GM18867 (cell line): ENCODE measurements around the gene ABHD12.
"Not testable (repeated sequence)": the region's sequence is repeated elsewhere in the genome, so short reads cannot be mapped to it uniquely, and the experiment has no call there.

ENCODE experiments used
- ATAC-seq: cut with Tn5 transposase; IDR thresholded peaks from one replicate; pipeline ENCODE4 v1.9.1; 2021; ENCODE audit warnings: mild to moderate bottlenecking, moderate library complexity; ENCODE audit not compliant: unreplicated experiment

ABHD12 gene

GRCh38 chr20:25324412-25324811 lies 66.2 kb downstream of the ABHD12 start:
- no peak for ATAC-seq

DNA sequence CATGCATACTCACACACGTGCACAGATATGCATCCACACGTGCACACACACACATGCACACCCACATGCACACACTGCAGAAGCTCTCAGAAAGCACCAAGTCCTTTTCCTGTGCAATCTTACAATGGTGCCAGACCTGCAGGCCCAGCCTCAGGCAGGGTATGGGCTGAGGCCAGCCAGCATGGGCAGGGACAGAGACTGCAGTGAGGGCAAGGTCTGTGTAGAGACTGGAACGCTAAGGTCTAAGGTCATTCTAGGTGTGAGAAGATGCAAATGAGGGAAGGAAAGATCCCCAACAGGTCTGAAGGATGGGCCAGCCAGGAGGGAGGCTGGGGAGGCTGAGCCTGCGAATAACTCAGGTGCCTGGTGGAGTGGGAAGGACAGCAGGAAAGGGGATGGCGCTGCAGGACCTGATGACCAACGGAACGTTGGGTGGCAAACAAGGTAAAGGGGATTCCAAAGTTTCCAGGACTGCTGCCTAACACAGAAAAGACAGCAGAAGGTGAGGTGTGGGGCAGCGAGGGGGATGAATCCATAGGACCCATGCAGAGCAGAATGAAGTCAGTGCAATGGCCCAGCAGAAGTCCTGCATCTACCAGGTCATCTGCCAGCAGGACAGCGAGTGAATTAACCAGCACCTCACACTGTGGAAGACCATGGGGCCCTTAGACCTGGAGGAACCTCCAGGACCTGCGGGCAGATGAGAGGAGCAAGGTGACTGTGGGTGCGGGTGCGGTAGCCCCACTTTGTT lies 67.0 kb downstream of the ABHD12 start:
- no peak for ATAC-seq

GRCh38 chr20:25321991-25322390 lies 68.6 kb downstream of the ABHD12 start:
- no peak for ATAC-seq

- ATAC-seq, result no peak
Measured at GRCh38 chr20:25321262-25321831, 69.3 kb downstream of the ABHD12 start.

GRCh38 chr20:25320035-25320800 lies 70.4 kb downstream of the ABHD12 start:
- no peak for ATAC-seq

- no peak for ATAC-seq
Measured at GRCh38 chr20:25319241-25320034, 71.2 kb downstream of the ABHD12 start.

DNA sequence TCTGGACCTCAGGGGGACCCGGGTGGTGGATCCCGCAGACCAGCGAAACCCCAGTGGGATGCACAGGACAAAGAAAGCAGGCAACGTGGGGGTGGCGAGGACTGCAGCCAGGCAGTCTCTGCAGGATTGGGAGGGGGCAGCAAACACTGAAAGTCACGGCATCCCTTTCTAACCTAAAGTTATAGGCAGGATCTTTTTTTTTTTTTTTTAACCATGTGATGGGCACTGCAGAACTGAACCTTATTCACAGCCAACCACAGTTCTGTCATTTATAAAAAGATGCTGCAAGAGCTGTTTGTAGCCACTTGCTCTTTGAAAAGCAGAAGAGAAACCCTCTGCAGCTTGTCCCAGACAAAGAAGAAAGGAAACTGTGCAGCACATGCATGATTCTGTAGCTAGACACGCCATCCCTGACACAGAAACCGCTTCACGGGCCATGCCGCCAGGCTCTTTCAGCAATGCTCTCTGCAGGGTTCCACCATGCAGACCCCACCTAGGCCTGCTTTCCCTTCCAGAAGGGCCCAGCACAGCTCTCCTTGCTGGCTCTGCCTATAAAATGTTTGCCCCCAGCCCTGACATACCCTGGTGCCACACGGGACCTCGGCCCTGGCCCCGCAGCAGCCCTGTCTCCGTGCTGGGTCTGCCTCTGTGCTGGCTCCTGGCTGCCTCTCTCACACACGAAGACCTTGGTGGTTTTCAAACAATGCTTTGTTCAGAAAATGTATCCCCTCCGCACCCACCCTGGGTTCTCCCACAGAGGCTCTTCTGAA lies 72.0 kb downstream of the ABHD12 start:
- ATAC-seq, result peak; percentile 94

GRCh38 chr20:25317351-25318075 lies 73.1 kb downstream of the ABHD12 start:
- ATAC-seq, result no peak

GRCh38 chr20:25316506-25317190 lies 74.0 kb downstream of the ABHD12 start:
- no peak for ATAC-seq

DNA sequence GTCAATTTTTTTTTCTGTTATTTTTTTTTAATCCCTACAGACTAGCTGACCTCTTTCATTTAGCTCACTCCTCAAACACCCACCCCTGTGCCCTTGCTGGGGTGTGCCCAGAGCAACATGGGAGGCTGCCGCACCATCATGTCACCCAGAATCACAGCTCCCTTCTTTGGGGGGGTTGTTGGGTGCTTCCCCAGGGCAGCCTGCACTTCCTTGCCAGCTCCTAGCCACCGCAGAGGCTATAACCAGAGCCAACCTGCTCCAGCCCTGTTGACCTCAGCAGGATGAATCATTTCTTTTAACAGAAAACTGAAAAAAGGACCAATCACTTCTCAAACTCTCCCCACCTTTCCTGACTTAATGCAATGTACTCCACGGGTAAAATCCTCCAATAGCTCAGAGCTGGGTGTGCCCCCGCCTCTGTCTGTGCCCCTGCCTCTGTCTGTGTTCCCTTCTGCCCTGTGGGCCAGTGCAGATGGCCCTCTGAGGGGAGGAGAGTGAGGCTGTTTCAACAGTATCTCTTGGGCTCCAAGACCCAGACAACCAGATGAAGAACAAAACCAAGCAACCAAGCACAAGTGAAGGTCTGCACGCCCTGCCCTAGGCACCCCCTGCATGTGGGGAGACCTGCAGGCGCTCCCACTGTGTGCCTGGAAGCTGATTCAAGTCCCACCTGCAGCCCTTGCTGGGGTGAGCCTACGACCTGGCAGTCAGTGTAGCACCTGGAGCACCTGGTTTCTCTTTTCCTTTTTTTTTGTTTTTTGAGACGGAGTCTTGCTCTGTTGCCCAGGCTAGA lies 75.0 kb downstream of the ABHD12 start:
- ATAC-seq, result no peak

- ATAC-seq, result no peak
Measured at GRCh38 chr20:25314497-25315417, 75.9 kb downstream of the ABHD12 start.

DNA sequence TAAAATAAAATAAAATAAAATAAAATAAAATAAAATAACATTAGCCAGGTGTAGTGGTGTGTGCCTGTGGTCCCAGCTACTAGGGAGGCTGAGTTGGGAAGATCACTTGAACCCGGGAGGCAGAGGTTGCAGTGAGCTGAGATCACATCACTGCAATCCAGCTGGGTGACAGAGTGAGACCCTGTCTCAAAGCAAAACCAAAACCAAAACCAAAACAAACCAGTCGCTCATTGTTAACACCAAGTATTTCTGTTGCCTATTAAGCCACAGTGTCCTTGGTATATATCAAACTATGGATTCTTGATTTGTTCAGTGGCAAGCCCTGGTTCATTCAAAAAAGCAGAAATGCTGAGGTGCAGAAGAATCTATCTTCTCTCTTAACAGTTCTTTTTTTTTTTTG lies 77.0 kb downstream of the ABHD12 start:
- ATAC-seq, result no peak

GRCh38 chr20:25312716-25313115 lies 77.9 kb downstream of the ABHD12 start:
- not testable (repeated sequence) for ATAC-seq

GRCh38 chr20:25310921-25311728 lies 79.5 kb downstream of the ABHD12 start:
- no peak for ATAC-seq

GRCh38 chr20:25310268-25310920 lies 80.2 kb downstream of the ABHD12 start:
- ATAC-seq, result peak; percentile 94
